Thoracic aorta (tissue), 2 donors: ENCODE results near the gene KMT2E. TPM values are rescaled to one million over a fixed set of nuclear protein-coding genes. Genes with fewer than 3 reads are reported as not detected.
"Not testable (repeated sequence)": the region's sequence is repeated elsewhere in the genome, so short reads cannot be mapped to it uniquely, and the experiment has no call there.

Source experiments
- ATAC-seq: fragments of 150-250 bp; one replicate; pipeline ENCODE4 v1.8.0; 2017; ENCODE audit warnings: low read depth; ENCODE audit not compliant: insufficient number of reproducible peaks, low FRiP score
- DNase-seq: peaks from one replicate; pipeline ENCODE4 v3.0.0-alpha.2; 2020; ENCODE audit warnings: low spot score
- H3K27ac ChIP-seq, 2 donors: fragments of 200-600 bp; sonication (generic); 1 replicate in 1 of 2; 2 replicates in 1 of 2; pipeline ENCODE4 v1.5.1; 2016; ENCODE audit warnings: mild to moderate bottlenecking in 2 of 2, moderate library complexity in 2 of 2
- H3K27me3 ChIP-seq: fragments of 200-600 bp; sonication (generic); replicated peaks from 2 replicates; pipeline ENCODE4 v1.6.0; 2016; ENCODE audit warnings: mild to moderate bottlenecking; ENCODE audit not compliant: insufficient read depth
- H3K36me3 ChIP-seq: fragments of 200-600 bp; sonication (generic); one replicate; pipeline ENCODE4 v1.5.1; 2016
- H3K4me1 ChIP-seq, 2 donors: fragments of 200-600 bp; sonication (generic); 1 replicate in 1 of 2; 2 replicates in 1 of 2; pipeline versions ENCODE4 v1.5.1 to v1.6.0; 2016; ENCODE audit warnings: low read depth in 2 of 2, mild to moderate bottlenecking in 1 of 2; ENCODE audit not compliant: control insufficient read depth in 1 of 2
- H3K4me3 ChIP-seq: fragments of 200-600 bp; sonication (generic); 2 replicates; pipeline ENCODE4 v1.5.1; 2016; ENCODE audit warnings: mild to moderate bottlenecking
- H3K9me3 ChIP-seq: fragments of 200-600 bp; sonication (generic); 2 replicates; pipeline ENCODE4 v1.5.1; 2016
- CTCF ChIP-seq: fragments of 200-600 bp; sonication (generic); IDR thresholded peaks from one replicate; pipeline ENCODE4 v1.5.1; 2019; ENCODE audit warnings: antibody characterized with exemption
- total RNA-seq, 2 donors: library from RNA; depleted of rRNA; stranded (reverse); fragments of >200 nt; gene quantifications; one replicate each; pipeline versions ENCODE4 v1.1.0 to v1.2.3, GENCODE V29; 2016

The KMT2E gene
- total RNA-seq, 2 donors from 2014 or later = 139 to 140 TPM

DNA sequence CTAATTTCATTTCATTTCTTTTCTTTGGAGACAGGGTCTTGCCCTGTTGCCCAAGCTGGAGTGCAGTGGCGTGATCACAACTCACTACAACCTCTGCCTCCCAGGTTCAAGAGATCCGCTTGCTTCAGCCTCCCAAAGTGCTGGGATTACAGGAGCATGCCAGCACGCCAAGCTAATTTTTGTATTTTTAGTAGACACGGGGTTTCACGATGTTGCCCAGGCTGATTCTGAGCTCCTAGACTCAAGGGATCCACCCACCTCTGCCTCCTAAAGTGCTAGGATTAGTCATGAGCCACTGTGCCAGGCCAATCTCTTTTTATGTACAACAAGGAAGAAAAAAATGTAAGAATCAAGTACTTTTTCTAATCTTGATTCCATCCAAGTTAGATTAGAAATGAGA lies 10.7 kb upstream of the KMT2E start:
- peaks cover 69 to 98% of the 10 kb centered on the region in 2 donors for H3K4me1 ChIP-seq
- H3K27me3 ChIP-seq = no peaks in the 10 kb centered on the region
- no peaks in the 10 kb centered on the region for H3K9me3 ChIP-seq
- peak overlapping the region; percentile 77 to 83 for H3K27ac ChIP-seq
- H3K4me3 ChIP-seq = peak overlapping the region; percentile 62
- ATAC-seq (peak; percentile 92), DNase-seq (peak; percentile 68)
- TF ChIP-seq CTCF = no peak
- no peaks in the 10 kb centered on the region for H3K36me3 ChIP-seq

- Histone ChIP-seq H3K27me3 (no peaks in the 10 kb centered on the region), H3K9me3 (no peaks in the 10 kb centered on the region), H3K4me3 (peak overlapping the region; percentile 62), H3K36me3 (no peaks in the 10 kb centered on the region), H3K4me1 (peaks cover 69 to 98% of the 10 kb centered on the region in 2 donors), H3K27ac (peak overlapping the region; percentile 77 to 83)
- no peak for ATAC-seq
- no peak for DNase-seq
- no peak for TF ChIP-seq CTCF
Observed at GRCh38 chr7:105003872-105004510, 10.0 kb upstream of the KMT2E start.

DNA sequence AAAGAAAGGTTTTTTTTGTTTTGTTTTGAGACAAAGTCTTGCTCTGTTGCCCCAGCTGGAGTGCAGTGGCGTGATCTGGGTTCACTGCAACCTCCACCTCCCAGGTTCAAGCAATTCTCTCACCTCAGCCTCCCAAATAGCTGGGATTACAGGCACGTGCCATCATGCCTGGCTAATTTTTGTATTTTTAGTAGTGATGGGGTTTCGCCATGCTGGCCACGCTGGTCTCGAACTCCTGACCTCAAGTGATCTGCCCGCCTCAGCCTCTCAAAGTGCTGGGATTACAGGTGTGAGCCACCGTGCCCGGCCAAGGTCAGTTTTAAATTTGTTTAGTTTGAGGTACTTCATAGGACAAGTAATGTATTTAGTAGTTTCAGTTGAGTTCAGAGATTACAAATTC lies 9.0 kb upstream of the KMT2E start:
- H3K4me1 ChIP-seq = peaks cover 77 to 93% of the 10 kb centered on the region in 2 donors
- not testable (repeated sequence) for H3K27me3 ChIP-seq, H3K36me3 ChIP-seq, H3K9me3 ChIP-seq, ATAC-seq, H3K4me3 ChIP-seq, DNase-seq
- peak overlapping the region; percentile 31 to 83 for H3K27ac ChIP-seq

- H3K27ac ChIP-seq = peak overlapping the region in 1 of 2 donors; percentile 83
- ATAC-seq, H3K4me3 ChIP-seq, H3K36me3 ChIP-seq, DNase-seq, H3K9me3 ChIP-seq, H3K27me3 ChIP-seq: not testable (repeated sequence)
- peaks cover 80 to 89% of the 10 kb centered on the region in 2 donors for H3K4me1 ChIP-seq
Observed at GRCh38 chr7:105005486-105005885, 8.5 kb upstream of the KMT2E start.

DNA sequence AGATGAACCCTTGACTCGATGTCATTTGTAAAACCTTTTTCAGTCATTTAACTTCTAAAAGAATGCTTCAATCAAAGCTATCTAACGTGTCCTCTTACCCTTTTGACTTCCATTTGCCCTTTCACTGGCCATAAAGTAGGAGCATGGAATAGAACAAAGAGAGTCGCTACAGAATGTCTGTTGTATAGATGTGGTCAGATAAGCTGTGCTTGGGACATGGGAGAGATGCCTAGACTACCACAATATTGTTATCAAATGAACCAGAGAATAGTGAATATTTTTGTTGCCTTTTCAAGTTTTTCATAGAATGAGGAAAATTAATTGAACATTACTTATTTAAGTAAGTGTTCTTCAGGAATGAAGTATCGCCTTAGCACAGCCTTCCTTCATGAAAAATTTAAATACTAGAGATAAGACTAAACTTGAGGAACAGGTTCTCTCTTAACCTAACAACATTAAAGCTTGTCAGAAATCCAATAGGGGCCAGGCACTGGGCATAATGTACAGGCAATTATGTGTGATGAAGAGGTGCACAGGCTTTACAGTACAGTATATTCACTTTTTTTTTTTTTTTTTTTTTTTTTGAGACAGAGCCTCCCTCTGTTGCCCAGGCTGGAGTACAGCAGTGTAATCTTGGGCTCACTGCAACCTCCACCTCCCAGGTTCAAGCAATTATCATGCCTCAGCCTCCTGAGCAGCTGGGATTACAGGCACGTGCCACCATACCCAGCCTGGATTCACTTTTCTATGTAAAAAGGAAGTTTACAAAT lies 7.5 kb upstream of the KMT2E start:
- no peak overlapping the region for H3K4me3 ChIP-seq
- DNase-seq (no peak), ATAC-seq (no peak)
- no peaks in the 10 kb centered on the region for H3K36me3 ChIP-seq
- no peaks in the 10 kb centered on the region for H3K9me3 ChIP-seq
- no peaks in the 10 kb centered on the region for H3K27me3 ChIP-seq
- H3K27ac ChIP-seq = peak overlapping the region; percentile 8 to 99
- no peak for TF ChIP-seq CTCF
- peaks cover 74 to 78% of the 10 kb centered on the region in 2 donors for H3K4me1 ChIP-seq

DNA sequence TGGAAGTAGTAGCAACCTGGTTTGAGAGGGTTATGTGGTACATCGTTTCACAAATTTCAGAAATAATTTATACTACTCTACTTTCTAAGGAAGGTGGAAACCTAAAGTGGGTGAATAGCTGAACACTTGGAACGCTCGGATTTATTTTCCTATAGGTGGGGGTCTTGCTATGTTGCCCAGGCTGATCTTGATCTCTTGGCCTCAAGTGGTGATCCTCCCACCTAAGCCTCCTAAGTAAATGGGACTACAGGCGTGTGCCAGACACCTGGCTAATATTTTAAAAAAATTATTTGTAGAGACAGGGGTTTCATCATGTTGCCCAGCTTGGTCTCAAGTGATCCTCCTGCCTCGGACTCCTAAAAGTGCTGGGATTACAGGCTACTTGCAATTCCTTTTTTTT lies 6.7 kb upstream of the KMT2E start:
- no peak for ATAC-seq
- no peak for TF ChIP-seq CTCF
- H3K27me3 ChIP-seq = no peaks in the 10 kb centered on the region
- no peak for DNase-seq
- H3K4me3 ChIP-seq = no peak overlapping the region
- no peaks in the 10 kb centered on the region for H3K9me3 ChIP-seq
- H3K27ac ChIP-seq = peak overlapping the region in 1 of 2 donors; percentile 99
- H3K4me1 ChIP-seq = peaks cover 67 to 71% of the 10 kb centered on the region in 2 donors
- H3K36me3 ChIP-seq = no peaks in the 10 kb centered on the region
